PC-9 (cell line): Measurements from ENCODE around the gene LMO7. TPM values are rescaled to one million over a fixed set of nuclear protein-coding genes. Genes with fewer than 3 reads are reported as not detected.

Experiments used
- BruUV-seq: library from RNA; stranded (reverse); fragments of 400-500 nt; replicated peaks from 2 replicates; lab custom pipeline; 2021; lab: Mats Ljungman, UMichigan
- CTCF ChIA-PET: fragments of 300-600 bp; sonication (Branson Sonifier 250); formaldehyde crosslinking; loops from one replicate; lab custom pipeline; 2022; ENCODE audit warnings: antibody characterized with exemption; lab: Charles Lee
- POLR2A ChIA-PET: fragments of 300-600 bp; sonication (Branson Sonifier 250); formaldehyde crosslinking; loops from one replicate; lab custom pipeline; 2022; ENCODE audit warnings: antibody characterized with exemption; ENCODE audit not compliant: unreplicated experiment; lab: Charles Lee
- DNase-seq, 2 experiments: peaks; one replicate each; pipeline versions ENCODE4 v3.0.0 to v3.0.0-alpha.2; 2015 to 2022; ENCODE audit warnings: mixed read lengths in 1 of 2
- H2AFZ ChIP-seq: fragments of 200-600 bp; sonication (generic); 2 replicates; pipeline ENCODE4 v1.8.1; 2017; ENCODE audit warnings: antibody characterized with exemption
- H3F3A ChIP-seq: fragments of 200-600 bp; sonication (generic); 2 replicates; pipeline ENCODE4 v1.8.1; 2017; ENCODE audit warnings: antibody characterized with exemption, mild to moderate bottlenecking, low read depth; ENCODE audit not compliant: insufficient read depth
- H3K27ac ChIP-seq: fragments of 200-600 bp; sonication (generic); 2 replicates; pipeline ENCODE4 v1.6.1; 2016; ENCODE audit warnings: mixed run types
- H3K27me3 ChIP-seq: fragments of 200-600 bp; sonication (generic); 2 replicates; pipeline ENCODE4 v1.6.1; 2016; ENCODE audit warnings: low read depth, mixed run types; ENCODE audit not compliant: insufficient read depth
- H3K36me3 ChIP-seq: fragments of 200-600 bp; sonication (generic); 2 replicates; pipeline ENCODE4 v1.6.1; 2016; ENCODE audit warnings: low read depth, mixed run types
- H3K4me1 ChIP-seq: fragments of 200-600 bp; sonication (generic); replicated peaks from 2 replicates; pipeline ENCODE4 v1.6.1; 2016; ENCODE audit warnings: mixed run types; ENCODE audit not compliant: insufficient read depth
- H3K4me2 ChIP-seq: fragments of 200-600 bp; sonication (generic); 2 replicates; pipeline ENCODE4 v1.6.1; 2017; ENCODE audit warnings: mixed run types
- H3K4me3 ChIP-seq: fragments of 200-600 bp; sonication (generic); 2 replicates; pipeline ENCODE4 v1.6.1; 2016; ENCODE audit warnings: mixed run types
- H3K79me2 ChIP-seq: fragments of 200-600 bp; sonication (generic); 2 replicates; pipeline ENCODE4 v1.6.1; 2017; ENCODE audit warnings: low read depth, mixed run types
- H3K9me2 ChIP-seq: fragments of 200-600 bp; sonication (generic); 2 replicates; pipeline ENCODE4 v1.8.1; 2017; ENCODE audit warnings: mild to moderate bottlenecking; ENCODE audit not compliant: insufficient read depth
- H3K9me3 ChIP-seq: fragments of 200-600 bp; sonication (generic); 2 replicates; pipeline ENCODE4 v1.8.1; 2016; ENCODE audit warnings: low read depth; ENCODE audit not compliant: insufficient read depth
- H4K20me1 ChIP-seq: fragments of 200-600 bp; sonication (generic); 2 replicates; pipeline ENCODE4 v1.8.1; 2017; ENCODE audit not compliant: insufficient read depth
- EZH2 ChIP-seq: fragments of 200-600 bp; sonication (generic); IDR thresholded peaks from 2 replicates; pipeline ENCODE4 v1.8.0; 2017; ENCODE audit warnings: antibody characterized with exemption, low read depth
- intact Hi-C: fragments of 100-400 bp; cut with micrococcal nuclease; formaldehyde crosslinking; loops from one replicate; pipeline ENCODE4 v1.10.0; 2022; ENCODE audit not compliant: unreplicated experiment
- total RNA-seq: library from RNA; stranded (reverse); gene quantifications from 2 replicates; pipeline ENCODE4 v1.2.3, GENCODE V29; 2021
- TF ChIP-seq, protein P1 (sequence below): fragments of 200-600 bp; sonication (generic); conservative IDR thresholded peaks from 2 replicates; pipeline ENCODE4 v1.6.1; 2017; ENCODE audit warnings: mixed run types, antibody characterized with exemption, mild to moderate bottlenecking, moderate library complexity

The LMO7 gene
- total RNA-seq, 1 experiment from 2014 or later, result 93.0 TPM

DNA sequence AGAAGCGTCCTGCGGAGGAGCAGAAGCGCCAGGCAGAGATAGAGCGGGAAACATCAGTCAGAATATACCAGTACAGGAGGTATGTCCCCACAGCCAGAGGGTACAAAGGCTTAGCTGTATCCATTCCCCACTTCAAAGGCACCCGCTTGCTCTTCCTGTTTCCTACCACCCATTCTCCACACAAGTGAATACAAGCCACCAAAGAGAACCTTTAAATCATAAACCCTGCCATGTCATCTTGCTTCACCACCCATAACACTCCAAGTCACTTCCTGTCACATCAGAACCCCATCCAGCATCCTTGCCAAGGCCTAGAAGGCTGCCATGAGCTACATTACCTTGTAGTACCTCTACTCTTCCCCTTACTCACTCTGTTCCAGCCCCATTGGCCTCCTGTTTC, 205.8 kb downstream of the LMO7 start:
- no peak overlapping the region for H2AFZ ChIP-seq
- DNase-seq, result no peak
- TF ChIP-seq EZH2, result no peak
- TF ChIP-seq, protein P1, sequence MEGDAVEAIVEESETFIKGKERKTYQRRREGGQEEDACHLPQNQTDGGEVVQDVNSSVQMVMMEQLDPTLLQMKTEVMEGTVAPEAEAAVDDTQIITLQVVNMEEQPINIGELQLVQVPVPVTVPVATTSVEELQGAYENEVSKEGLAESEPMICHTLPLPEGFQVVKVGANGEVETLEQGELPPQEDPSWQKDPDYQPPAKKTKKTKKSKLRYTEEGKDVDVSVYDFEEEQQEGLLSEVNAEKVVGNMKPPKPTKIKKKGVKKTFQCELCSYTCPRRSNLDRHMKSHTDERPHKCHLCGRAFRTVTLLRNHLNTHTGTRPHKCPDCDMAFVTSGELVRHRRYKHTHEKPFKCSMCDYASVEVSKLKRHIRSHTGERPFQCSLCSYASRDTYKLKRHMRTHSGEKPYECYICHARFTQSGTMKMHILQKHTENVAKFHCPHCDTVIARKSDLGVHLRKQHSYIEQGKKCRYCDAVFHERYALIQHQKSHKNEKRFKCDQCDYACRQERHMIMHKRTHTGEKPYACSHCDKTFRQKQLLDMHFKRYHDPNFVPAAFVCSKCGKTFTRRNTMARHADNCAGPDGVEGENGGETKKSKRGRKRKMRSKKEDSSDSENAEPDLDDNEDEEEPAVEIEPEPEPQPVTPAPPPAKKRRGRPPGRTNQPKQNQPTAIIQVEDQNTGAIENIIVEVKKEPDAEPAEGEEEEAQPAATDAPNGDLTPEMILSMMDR, result no peak
- H3K4me1 ChIP-seq, result no peaks in the 10 kb centered on the region
- no peaks in the 10 kb centered on the region for H3K27me3 ChIP-seq
- no peaks in the 10 kb centered on the region for H3K79me2 ChIP-seq
- H3K27ac ChIP-seq, result no peak overlapping the region
- no peaks in the 10 kb centered on the region for H3K9me3 ChIP-seq
- no peak overlapping the region for H3K4me3 ChIP-seq
- H4K20me1 ChIP-seq, result no peaks in the 10 kb centered on the region
- no peaks in the 10 kb centered on the region for H3K9me2 ChIP-seq
- ChIA-PET POLR2A (no interaction called here), CTCF (no interaction called here)
- peaks cover 21% of the 10 kb centered on the region; the same call in 1 of the 2 replicates for H3K36me3 ChIP-seq
- no TSS peak for BruUV-seq
- no peak overlapping the region for H3K4me2 ChIP-seq
- H3F3A ChIP-seq, result no peaks in the 10 kb centered on the region
- intact Hi-C loops, result no loop called here

DNA sequence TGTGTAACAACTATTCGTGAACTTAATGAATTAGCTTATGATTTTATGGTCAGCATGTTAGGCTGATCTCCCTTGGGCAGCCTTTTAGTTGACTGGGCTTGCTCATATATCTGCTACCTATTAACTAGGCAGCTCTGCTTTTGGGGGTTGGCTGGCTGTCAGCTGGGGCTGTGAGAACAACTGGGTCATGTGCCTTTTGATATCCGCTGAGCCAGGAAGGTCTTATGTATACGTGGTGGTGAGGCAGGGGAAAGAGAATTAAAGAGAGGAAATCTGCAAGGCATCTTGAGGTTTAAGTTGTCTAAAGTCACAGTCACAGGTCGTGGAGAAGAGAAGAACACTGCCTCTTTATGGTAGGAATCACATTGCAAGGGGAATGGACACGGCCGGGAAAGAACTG, 206.9 kb downstream of the LMO7 start:
- no peaks in the 10 kb centered on the region for H3K9me3 ChIP-seq
- TF ChIP-seq, protein P1, result no peak
- no peak for TF ChIP-seq EZH2
- H4K20me1 ChIP-seq, result no peaks in the 10 kb centered on the region

DNA sequence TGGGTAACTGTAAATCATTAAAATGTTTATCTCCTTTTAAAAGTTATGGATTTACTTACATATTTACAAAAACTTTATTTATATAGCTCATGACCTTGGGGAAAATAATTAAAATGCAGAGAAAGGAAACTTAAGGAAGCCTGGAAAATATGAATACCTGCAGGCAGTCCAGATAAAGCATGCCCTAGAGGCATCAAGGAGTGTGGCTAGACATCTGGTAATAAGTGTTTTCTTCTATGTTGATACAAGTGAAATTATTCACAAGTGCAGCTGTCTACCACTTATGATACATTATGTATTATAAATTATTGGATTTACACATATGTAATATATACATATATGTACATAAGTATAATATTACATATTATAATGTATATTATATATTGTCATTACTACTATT, 207.9 kb downstream of the LMO7 start:
- Histone ChIP-seq H3K9me2 (no peaks in the 10 kb centered on the region), H3F3A (no peaks in the 10 kb centered on the region), H3K36me3 (peaks cover 23% of the 10 kb centered on the region; the same call in 1 of the 2 replicates), H3K4me1 (no peaks in the 10 kb centered on the region), H4K20me1 (no peaks in the 10 kb centered on the region), H3K9me3 (no peaks in the 10 kb centered on the region), H3K79me2 (no peaks in the 10 kb centered on the region), H3K4me2 (no peak overlapping the region), H3K27ac (no peak overlapping the region), H2AFZ (no peak overlapping the region), H3K27me3 (no peaks in the 10 kb centered on the region), H3K4me3 (no peak overlapping the region)
- TF ChIP-seq, protein P1, result no peak
- no peak for TF ChIP-seq EZH2
- ChIA-PET POLR2A (no interaction called here), CTCF (interaction anchor here (0.6 kb wide), 2 partner anchors 139 to 147 kb away, joined by 3 read pairs; no protein-coding TSS in a partner anchor)
- intact Hi-C loops, result no loop called here
- BruUV-seq, result no TSS peak
- DNase-seq, result no peak

More for the DNA sequence above, 206.9 kb downstream of the LMO7 start:
- no peaks in the 10 kb centered on the region for H3K27me3 ChIP-seq
- DNase-seq, result no peak
- intact Hi-C loops, result no loop called here
- no peaks in the 10 kb centered on the region for H3F3A ChIP-seq
- CTCF ChIA-PET, result no interaction called here
- no peaks in the 10 kb centered on the region for H3K79me2 ChIP-seq
- POLR2A ChIA-PET, result no interaction called here
- no peak overlapping the region for H3K4me3 ChIP-seq
- H3K4me2 ChIP-seq, result no peak overlapping the region
- H2AFZ ChIP-seq, result no peak overlapping the region
- peaks cover 23% of the 10 kb centered on the region; the same call in 1 of the 2 replicates for H3K36me3 ChIP-seq
- H3K4me1 ChIP-seq, result no peaks in the 10 kb centered on the region
- BruUV-seq, result no TSS peak
- H3K27ac ChIP-seq, result no peak overlapping the region
- H3K9me2 ChIP-seq, result no peaks in the 10 kb centered on the region
